Measurements from ENCODE around the gene TFF2. TPM values are rescaled to one million over a fixed set of nuclear protein-coding genes. Genes with fewer than 3 reads are reported as not detected.

Gene TFF2
- total RNA-seq, 4 donors from 2014 or later, result 0.68 TPM; not detected in 3

GRCh38 chr21:42378418-42378817, 27.6 kb upstream of the TFF2 start:
- Histone ChIP-seq H3K36me3 (no peaks in the 10 kb centered on the region), H3K9me3 (no peaks in the 10 kb centered on the region), H3K4me3 (no peak overlapping the region), H3K27ac (no peak overlapping the region), H3K4me1 (peaks cover 0 to 21% (median 16%) of the 10 kb centered on the region in 4 donors), H3K27me3 (no peaks in the 10 kb centered on the region)
- intact Hi-C loops (cut with DNase I; ENCODE audit: low total_unique reads), result no loop called here
- WGBS, 2 donors (ENCODE audit: low coverage in 1 of 2), result 75 to 85% methylated on average over 5 to 8 of the region's 8 CpGs
- DNase-seq, result peak; percentile 1
- in situ Hi-C loops (cut with MboI; ENCODE audit: low pct_ligation_motif_present in 1 of 4, low pct_unique_long_range_greater_than_20kb in 1 of 4, low sequenced_read_pairs in 3 of 4), result no loop called here
- TF ChIP-seq POLR2AphosphoS5 (IDR thresholded peaks at IDR 0.05) (no peak), POLR2A (IDR thresholded peaks at IDR 0.05) (no peak), CTCF (IDR thresholded peaks at IDR 0.05) (no peak), EP300 (IDR thresholded peaks at IDR 0.05; ENCODE audit: low read depth) (no peak)

GRCh38 chr21:42377951-42378340, 27.2 kb upstream of the TFF2 start:
- intact Hi-C loops (cut with DNase I; ENCODE audit: low total_unique reads) (no loop called here), in situ Hi-C loops (cut with MboI; ENCODE audit: low pct_ligation_motif_present in 1 of 4, low pct_unique_long_range_greater_than_20kb in 1 of 4, low sequenced_read_pairs in 3 of 4) (no loop called here)
- Histone ChIP-seq H3K36me3 (no peaks in the 10 kb centered on the region), H3K27ac (no peak overlapping the region), H3K27me3 (no peaks in the 10 kb centered on the region), H3K9me3 (no peaks in the 10 kb centered on the region), H3K4me3 (no peak overlapping the region), H3K4me1 (peaks cover 0 to 21% (median 16%) of the 10 kb centered on the region in 4 donors)
- no peak for TF ChIP-seq POLR2A (IDR thresholded peaks at IDR 0.05)
- no peak for TF ChIP-seq CTCF (IDR thresholded peaks at IDR 0.05)
- TF ChIP-seq EP300 (IDR thresholded peaks at IDR 0.05; ENCODE audit: low read depth), result no peak
- TF ChIP-seq POLR2AphosphoS5 (IDR thresholded peaks at IDR 0.05), result no peak
- peak; percentile 6 for DNase-seq
- WGBS, 2 donors (ENCODE audit: low coverage in 1 of 2), result 85% methylated on average over 5 of the region's 5 CpGs; no CpG with 5 or more reads in 1 of the 2 donors

GRCh38 chr21:42377211-42377950, 26.6 kb upstream of the TFF2 start:
- in situ Hi-C loops (cut with MboI; ENCODE audit: low pct_ligation_motif_present in 1 of 4, low pct_unique_long_range_greater_than_20kb in 1 of 4, low sequenced_read_pairs in 3 of 4), result no loop called here
- intact Hi-C loops (cut with DNase I; ENCODE audit: low total_unique reads), result no loop called here
- Histone ChIP-seq H3K27me3 (no peaks in the 10 kb centered on the region), H3K36me3 (no peaks in the 10 kb centered on the region), H3K9me3 (no peaks in the 10 kb centered on the region), H3K4me1 (peaks cover 0 to 21% (median 16%) of the 10 kb centered on the region in 4 donors), H3K27ac (peak overlapping the region in 1 of 4 donors; percentile 71), H3K4me3 (peak overlapping the region in 1 of 4 donors; percentile 22)
- TF ChIP-seq POLR2AphosphoS5 (IDR thresholded peaks at IDR 0.05), result no peak
- no peak for TF ChIP-seq EP300 (IDR thresholded peaks at IDR 0.05; ENCODE audit: low read depth)
- no peak for TF ChIP-seq CTCF (IDR thresholded peaks at IDR 0.05)
- TF ChIP-seq POLR2A (IDR thresholded peaks at IDR 0.05), result no peak
- peak; percentile 5 for DNase-seq
- 81 to 100% methylated on average over 2 to 24 of the region's 24 CpGs for WGBS, 2 donors (ENCODE audit: low coverage in 1 of 2)

GRCh38 chr21:42376338-42376982, 25.7 kb upstream of the TFF2 start:
- H3K27me3 ChIP-seq, result no peaks in the 10 kb centered on the region
- in situ Hi-C loops (cut with MboI; ENCODE audit: low pct_ligation_motif_present in 1 of 4, low pct_unique_long_range_greater_than_20kb in 1 of 4, low sequenced_read_pairs in 3 of 4), result no loop called here
- peak overlapping the region in 1 of 4 donors; percentile 22 for H3K4me3 ChIP-seq
- H3K9me3 ChIP-seq, result no peaks in the 10 kb centered on the region
- TF ChIP-seq EP300 (IDR thresholded peaks at IDR 0.05; ENCODE audit: low read depth) (no peak), POLR2A (IDR thresholded peaks at IDR 0.05) (peak; percentile 30), POLR2AphosphoS5 (IDR thresholded peaks at IDR 0.05) (peak in 1 of 3 donors; percentile 6), CTCF (IDR thresholded peaks at IDR 0.05) (peak in 2 of 5 experiments; percentile 22 to 64)
- 58 to 68% methylated on average over 11 to 32 of the region's 32 CpGs for WGBS, 2 donors (ENCODE audit: low coverage in 1 of 2)
- peak; percentile 65 for DNase-seq
- H3K4me1 ChIP-seq, result peaks cover 0 to 21% (median 16%) of the 10 kb centered on the region in 4 donors
- H3K27ac ChIP-seq, result peak overlapping the region; percentile 41 to 71 (median 62)
- intact Hi-C loops (cut with DNase I; ENCODE audit: low total_unique reads), result no loop called here
- H3K36me3 ChIP-seq, result no peaks in the 10 kb centered on the region

Data from transverse colon (tissue), 4 donors.